Calu3 (cell line): Measurements from ENCODE around the gene SNAPC3. TPM values are rescaled to one million over a fixed set of nuclear protein-coding genes. Genes with fewer than 3 reads are reported as not detected.

Source experiments
- BruUV-seq: library from RNA; stranded (reverse); fragments of 400-500 nt; replicated peaks from 2 replicates; lab custom pipeline; 2021; lab: Mats Ljungman, UMichigan
- CTCF ChIA-PET: fragments of 300-600 bp; sonication (Branson Sonifier 250); formaldehyde crosslinking; loops from one replicate; lab custom pipeline; 2022; ENCODE audit warnings: antibody characterized with exemption; lab: Charles Lee
- DNase-seq: peaks from one replicate; pipeline ENCODE4 v3.0.0; 2022
- H3K27ac Mint-ChIP-seq: one replicate; pipeline ENCODE4 v1.8.0; 2022; ENCODE audit warnings: mixed read lengths; ENCODE audit not compliant: unreplicated experiment
- H3K27me3 Mint-ChIP-seq: one replicate; pipeline ENCODE4 v1.8.0; 2022; ENCODE audit warnings: mixed read lengths; ENCODE audit not compliant: unreplicated experiment
- H3K36me3 Mint-ChIP-seq: one replicate; pipeline ENCODE4 v1.8.0; 2022; ENCODE audit warnings: mild to moderate bottlenecking, moderate library complexity, mixed read lengths; ENCODE audit not compliant: insufficient read depth, unreplicated experiment
- H3K4me1 Mint-ChIP-seq: one replicate; pipeline ENCODE4 v1.8.0; 2022; ENCODE audit warnings: mild to moderate bottlenecking, low read depth, mixed read lengths; ENCODE audit not compliant: unreplicated experiment
- H3K4me3 Mint-ChIP-seq: one replicate; pipeline ENCODE4 v1.8.0; 2022; ENCODE audit warnings: mild to moderate bottlenecking, low read depth, moderate library complexity, mixed read lengths; ENCODE audit not compliant: unreplicated experiment
- H3K9me3 Mint-ChIP-seq: one replicate; pipeline ENCODE4 v1.8.0; 2022; ENCODE audit warnings: low read depth, mixed read lengths; ENCODE audit not compliant: unreplicated experiment
- CTCF ChIP-seq: fragments of 200-600 bp; IDR thresholded peaks from one replicate; pipeline ENCODE4 v1.8.0; 2022; ENCODE audit warnings: antibody characterized with exemption; ENCODE audit not compliant: unreplicated experiment
- intact Hi-C: fragments of 100-400 bp; cut with micrococcal nuclease; formaldehyde crosslinking; loops from one replicate; pipeline ENCODE4 v1.10.0; 2022; ENCODE audit not compliant: unreplicated experiment
- total RNA-seq: library from RNA; stranded (reverse); gene quantifications from 2 replicates; pipeline ENCODE4 v1.2.3, GENCODE V29; 2022

Gene SNAPC3
- total RNA-seq, 1 experiment from 2014 or later: 17.1 TPM

DNA sequence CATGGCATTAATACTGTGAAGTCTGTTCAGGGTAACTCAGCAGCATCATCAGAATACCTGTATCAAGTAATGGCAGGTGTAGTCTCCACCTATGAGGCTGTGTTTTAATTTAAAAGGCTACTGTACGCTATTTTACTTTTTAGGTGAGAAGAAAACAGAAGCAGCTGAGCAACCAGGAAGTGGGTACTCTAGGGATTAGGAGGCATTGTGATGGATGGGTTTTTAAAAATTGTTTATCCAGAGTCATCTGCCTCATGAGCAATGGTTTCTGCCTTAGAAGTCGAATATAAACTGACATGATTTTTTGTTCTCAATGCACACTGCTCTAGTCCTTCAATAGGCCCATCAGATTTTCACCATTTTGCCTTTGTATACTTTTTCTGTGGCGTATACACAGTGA, 45.5 kb downstream of the SNAPC3 start:
- no peak for TF ChIP-seq CTCF
- Mint-ChIP-seq H3K9me3 (no peaks in the 10 kb centered on the region), H3K4me3 (no peak overlapping the region), H3K4me1 (no peaks in the 10 kb centered on the region), H3K36me3 (no peaks in the 10 kb centered on the region), H3K27ac (no peak overlapping the region), H3K27me3 (no peaks in the 10 kb centered on the region)
- DNase-seq: no peak
- CTCF ChIA-PET: no interaction called here
- intact Hi-C loops: no loop called here
- no TSS peak for BruUV-seq

DNA sequence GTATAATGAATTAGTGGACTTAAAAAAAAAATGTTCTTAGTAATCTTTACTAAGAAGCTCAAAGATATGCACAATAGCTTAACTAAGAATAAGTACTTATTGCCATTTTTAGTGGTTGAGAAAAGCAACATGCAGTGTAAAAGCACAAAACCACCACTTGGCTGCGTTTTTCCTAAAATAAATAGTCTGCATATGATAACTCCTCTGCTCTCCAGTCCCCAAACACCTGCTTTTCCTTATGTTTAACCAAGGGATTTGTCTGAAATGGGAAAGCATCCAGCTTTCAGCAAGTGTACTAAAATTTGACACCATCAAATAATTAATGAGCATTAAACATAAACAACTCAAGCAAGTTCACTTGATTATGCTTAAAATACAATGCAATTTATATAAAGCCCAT, 46.7 kb downstream of the SNAPC3 start:
- CTCF ChIA-PET: interaction anchor here (0.8 kb wide), 1 partner anchor 11 kb away, joined by 6 read pairs; no protein-coding TSS in a partner anchor
- intact Hi-C loops: no loop called here
- DNase-seq: no peak
- Mint-ChIP-seq H3K27me3 (no peaks in the 10 kb centered on the region), H3K36me3 (peaks cover 6% of the 10 kb centered on the region), H3K9me3 (no peaks in the 10 kb centered on the region), H3K4me1 (no peaks in the 10 kb centered on the region), H3K4me3 (no peak overlapping the region), H3K27ac (no peak overlapping the region)
- no peak for TF ChIP-seq CTCF
- no TSS peak for BruUV-seq

DNA sequence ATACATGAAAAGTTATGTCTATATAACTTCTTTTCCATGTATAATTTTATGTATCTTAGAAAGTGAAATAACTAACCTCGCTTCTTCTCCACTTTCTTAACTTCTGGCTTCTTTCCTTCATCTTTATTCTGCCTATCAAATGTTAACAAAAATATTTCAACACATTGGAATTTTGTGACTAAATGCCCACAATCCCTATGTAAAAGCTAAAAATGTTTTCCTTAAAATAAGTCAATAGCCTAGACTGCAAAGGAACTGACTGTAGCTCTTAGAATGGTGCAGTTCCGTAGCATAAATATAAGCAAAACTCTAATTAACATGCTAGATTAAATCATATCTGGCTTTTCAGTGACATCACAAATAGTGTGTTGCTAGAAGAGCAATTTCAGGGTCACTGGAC, 47.2 kb downstream of the SNAPC3 start:
- Mint-ChIP-seq H3K4me1 (no peaks in the 10 kb centered on the region), H3K9me3 (no peaks in the 10 kb centered on the region), H3K27me3 (no peaks in the 10 kb centered on the region), H3K4me3 (no peak overlapping the region), H3K27ac (no peak overlapping the region), H3K36me3 (peaks cover 6% of the 10 kb centered on the region)
- DNase-seq: no peak
- CTCF ChIA-PET: interaction anchor here (0.8 kb wide), 1 partner anchor 12 kb away, joined by 6 read pairs; no protein-coding TSS in a partner anchor
- intact Hi-C loops: no loop called here
- TF ChIP-seq CTCF: no peak
- BruUV-seq: no TSS peak

DNA sequence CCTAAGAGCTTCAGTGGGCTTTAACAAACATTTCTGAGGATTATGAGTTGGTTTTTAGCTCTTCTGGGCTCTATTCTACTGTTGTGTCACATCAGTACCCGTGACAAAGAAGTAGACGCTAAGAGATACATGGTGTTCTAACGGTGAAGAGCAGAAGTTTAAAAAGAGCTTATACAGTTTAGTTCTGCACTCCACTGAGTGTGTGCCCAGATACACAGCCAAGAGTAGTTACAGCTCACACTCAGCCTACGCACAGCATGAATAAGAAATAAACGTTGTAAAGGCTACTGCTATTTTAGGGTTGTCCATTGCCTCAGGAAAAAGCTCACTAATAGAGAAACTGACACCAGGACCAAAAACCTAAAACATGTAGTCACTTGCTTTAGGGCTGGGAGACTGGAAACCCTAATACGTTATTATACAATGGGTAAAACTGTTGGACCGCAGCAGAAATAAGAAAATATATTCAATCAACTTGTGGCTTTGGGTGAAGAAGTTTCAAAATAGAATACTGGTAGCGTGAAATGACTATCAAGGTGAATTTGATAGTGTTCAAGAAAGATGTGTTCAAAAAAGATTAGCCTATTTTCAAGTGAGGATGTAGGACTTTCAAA, 53.4 kb downstream of the SNAPC3 start:
- no peaks in the 10 kb centered on the region for H3K27me3 Mint-ChIP-seq
- no peaks in the 10 kb centered on the region for H3K9me3 Mint-ChIP-seq
- intact Hi-C loops: no loop called here
- peaks cover 6% of the 10 kb centered on the region for H3K36me3 Mint-ChIP-seq
- DNase-seq: no peak
- no peak for TF ChIP-seq CTCF
- no peak overlapping the region for H3K27ac Mint-ChIP-seq
- CTCF ChIA-PET: no interaction called here
- no peak overlapping the region for H3K4me3 Mint-ChIP-seq
- H3K4me1 Mint-ChIP-seq: no peaks in the 10 kb centered on the region
- no TSS peak for BruUV-seq
